ENCODE measurements around the gene LCN10.

DNA sequence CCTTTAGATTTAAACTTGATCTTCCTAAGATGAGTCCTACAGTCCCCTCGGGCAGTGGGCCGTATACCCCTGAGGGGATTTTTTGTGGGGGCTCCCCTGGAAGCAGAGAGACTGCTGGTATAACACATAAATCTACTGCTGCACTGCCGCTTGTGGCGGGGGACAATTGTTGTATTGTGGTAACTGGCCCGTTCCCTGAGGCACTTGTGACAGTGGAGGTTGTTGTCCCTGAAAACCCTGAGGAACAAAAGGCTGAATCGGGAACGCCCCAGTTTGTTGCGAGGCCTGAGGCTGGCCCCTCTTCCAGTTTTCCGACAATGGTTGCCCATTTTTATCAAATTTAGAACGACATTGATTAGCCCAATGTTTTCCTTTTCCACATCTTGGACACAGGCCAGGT, 43.7 kb upstream of the LCN10 start:
- TF ChIP-seq BHLHE40 (IDR thresholded peaks at IDR 0.05; ENCODE audit: borderline replicate concordance) (no peak), SUZ12 (IDR thresholded peaks at IDR 0.05) (no peak), LEF1 (IDR thresholded peaks at IDR 0.05; ENCODE audit: borderline replicate concordance) (no peak), SP1 (IDR thresholded peaks at IDR 0.05) (no peak), FOXA1 (IDR thresholded peaks at IDR 0.05) (no peak), TARDBP (IDR thresholded peaks at IDR 0.05) (no peak), ARNT (IDR thresholded peaks at IDR 0.05) (no peak), NFRKB (IDR thresholded peaks at IDR 0.05) (no peak), FOXM1 (IDR thresholded peaks at IDR 0.05; ENCODE audit: borderline replicate concordance) (no peak), FOXK2 (IDR thresholded peaks at IDR 0.05) (no peak), ELF4 (IDR thresholded peaks at IDR 0.05) (no peak)
- TF ChIP-seq, protein P1, sequence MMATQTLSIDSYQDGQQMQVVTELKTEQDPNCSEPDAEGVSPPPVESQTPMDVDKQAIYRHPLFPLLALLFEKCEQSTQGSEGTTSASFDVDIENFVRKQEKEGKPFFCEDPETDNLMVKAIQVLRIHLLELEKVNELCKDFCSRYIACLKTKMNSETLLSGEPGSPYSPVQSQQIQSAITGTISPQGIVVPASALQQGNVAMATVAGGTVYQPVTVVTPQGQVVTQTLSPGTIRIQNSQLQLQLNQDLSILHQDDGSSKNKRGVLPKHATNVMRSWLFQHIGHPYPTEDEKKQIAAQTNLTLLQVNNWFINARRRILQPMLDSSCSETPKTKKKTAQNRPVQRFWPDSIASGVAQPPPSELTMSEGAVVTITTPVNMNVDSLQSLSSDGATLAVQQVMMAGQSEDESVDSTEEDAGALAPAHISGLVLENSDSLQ (IDR thresholded peaks at IDR 0.05): no peak

Measured in HEK293T (cell line).